Measurements from ENCODE around the gene WDR27. TPM values are rescaled to one million over a fixed set of nuclear protein-coding genes. Genes with fewer than 3 reads are reported as not detected.

WDR27 gene
- total and polyA plus RNA-seq, 10 of the 15 experiments (the other 5 are each of a cell fraction or from before 2014, with no cell fraction given) = 1.9 to 33.2 (median 19.0) TPM

GRCh38 chr6:169566961-169567750 lies 134.7 kb downstream of the WDR27 start:
- ChIA-PET CTCF (no interaction called here), POLR2A (no interaction called here), SMC1A (ENCODE audit: uncharacterized antibody, unreplicated experiment) (no interaction called here), RAD21 (ENCODE audit: unreplicated experiment) (no interaction called here)
- Histone ChIP-seq H2AFZ (ENCODE audit: control insufficient read depth, low read depth, low read length) (no peak overlapping the region), H3K9ac (ENCODE audit: control insufficient read depth, insufficient read depth, low read length) (no peak overlapping the region), H3K27ac (ENCODE audit: control insufficient read depth, insufficient read depth) (no peak overlapping the region), H3K4me3 (no peak overlapping the region), H3K4me2 (ENCODE audit: control insufficient read depth, insufficient read depth) (no peak overlapping the region), H3K27me3 (replicated peaks in 1 of 2; ENCODE audit: control insufficient read depth in 2 of 2, insufficient read depth in 2 of 2, low read length in 1 of 2) (no peaks in the 10 kb centered on the region), H3K79me2 (ENCODE audit: control insufficient read depth, insufficient read depth, low read length) (no peaks in the 10 kb centered on the region), H3K4me1 (ENCODE audit: control insufficient read depth, insufficient read depth, low read length) (peaks cover 7% of the 10 kb centered on the region; the same call in 1 of the 2 replicates), H4K20me1 (ENCODE audit: control insufficient read depth, insufficient read depth) (no peaks in the 10 kb centered on the region), H3K36me3 (ENCODE audit: control insufficient read depth in 2 of 2, insufficient read depth in 2 of 2, low read length in 1 of 2) (no peaks in the 10 kb centered on the region), H3K9me3 (replicated peaks; ENCODE audit: control insufficient read depth, insufficient read depth, low read length) (no peaks in the 10 kb centered on the region)
- FAIRE-seq (no peak), DNase-seq (ENCODE audit: low read depth, low spot score) (no peak), ATAC-seq (no peak)
- no TSS peak for BruUV-seq (replicated peaks)
- TF ChIP-seq KAT2A (conservative IDR thresholded peaks at IDR 0.05; ENCODE audit: control insufficient read depth, low read depth, low read length) (no peak), SMAD5 (IDR thresholded peaks at IDR 0.05; ENCODE audit: low read depth) (no peak), ATF7 (IDR thresholded peaks at IDR 0.05; ENCODE audit: low read depth) (no peak), SREBF1 (IDR thresholded peaks at IDR 0.05; ENCODE audit: low read length) (no peak), MTA3 (IDR thresholded peaks at IDR 0.05; ENCODE audit: borderline replicate concordance, low read length) (no peak), IRF3 (IDR thresholded peaks at IDR 0.05) (no peak), ZBTB40 (IDR thresholded peaks at IDR 0.05; ENCODE audit: borderline replicate concordance) (no peak), TAF1 (IDR thresholded peaks at IDR 0.05; ENCODE audit: borderline replicate concordance, low read depth, low read length) (no peak), RUNX3 (IDR thresholded peaks at IDR 0.05; ENCODE audit: low read length) (no peak), MEF2B (IDR thresholded peaks at IDR 0.05; ENCODE audit: partially characterized antibody, poor library complexity, severe bottlenecking) (no peak), NR2C2 (IDR thresholded peaks at IDR 0.05; ENCODE audit: borderline replicate concordance, control insufficient read depth, insufficient read length, low read depth) (no peak), SIX5 (IDR thresholded peaks at IDR 0.05; ENCODE audit: low read depth, low read length, severe bottlenecking) (no peak), YBX1 (IDR thresholded peaks at IDR 0.05) (no peak), CREB1 (IDR thresholded peaks at IDR 0.05; ENCODE audit: low read depth) (no peak), SMAD1 (IDR thresholded peaks at IDR 0.05; ENCODE audit: low read depth, partially characterized antibody) (no peak), FOXK2 (IDR thresholded peaks at IDR 0.05) (no peak), LARP7 (IDR thresholded peaks at IDR 0.05) (no peak), ZNF207 (IDR thresholded peaks at IDR 0.05; ENCODE audit: borderline replicate concordance) (no peak), TCF7 (IDR thresholded peaks at IDR 0.05; ENCODE audit: borderline replicate concordance) (no peak), CHD4 (IDR thresholded peaks at IDR 0.05) (no peak)
- in situ Hi-C loops (cut with MboI) (no loop called here), intact Hi-C loops (cut with micrococcal nuclease; ENCODE audit: unreplicated experiment) (no loop called here)
- WGBS (ENCODE audit: insufficient coverage, insufficient replicate concordance, low lambda C conversion rate, missing lambda C conversion rate) = 84% methylated on average over 19 of the region's 19 CpGs
